HG03135 (cell line): Measurements from ENCODE around the gene PHOX2B.

Experiments used
- ATAC-seq: cut with Tn5 transposase; IDR thresholded peaks from one replicate; pipeline ENCODE4 v1.9.1; 2021; ENCODE audit warnings: mild to moderate bottlenecking, moderate library complexity; ENCODE audit not compliant: unreplicated experiment

PHOX2B gene

GRCh38 chr4:41748571-41749475 lies at the start of gene PHOX2B:
PHOX2B (minus strand) TSS chr4:41748725; CDS start chr4:41748610, 115 bp downstream.
- no peak for ATAC-seq

- ATAC-seq: no peak
These were observed 48.7 kb upstream of the PHOX2B start for GRCh38 chr4:41797260-41797659.

GRCh38 chr4:41796545-41797210 lies 48.2 kb upstream of the PHOX2B start:
- no peak for ATAC-seq

GRCh38 chr4:41795796-41796385 lies 47.4 kb upstream of the PHOX2B start:
- no peak for ATAC-seq

GRCh38 chr4:41792166-41792565 lies 43.6 kb upstream of the PHOX2B start:
- ATAC-seq: no peak

- no peak for ATAC-seq
These were observed 43.0 kb upstream of the PHOX2B start for GRCh38 chr4:41791557-41791956.

GRCh38 chr4:41787931-41788330 lies 39.4 kb upstream of the PHOX2B start:
- no peak for ATAC-seq

GRCh38 chr4:41785665-41786064 lies 37.1 kb upstream of the PHOX2B start:
- no peak for ATAC-seq

- ATAC-seq: no peak
These were observed 35.9 kb upstream of the PHOX2B start for GRCh38 chr4:41784191-41784979.

- no peak for ATAC-seq
These were observed 27.9 kb upstream of the PHOX2B start for GRCh38 chr4:41776466-41776865.

GRCh38 chr4:41763729-41764128 lies 15.2 kb upstream of the PHOX2B start:
- ATAC-seq: no peak

GRCh38 chr4:41758884-41759283 lies 10.4 kb upstream of the PHOX2B start:
- ATAC-seq: no peak

- ATAC-seq: no peak
These were observed 9.1 kb upstream of the PHOX2B start for GRCh38 chr4:41757521-41758156.

GRCh38 chr4:41753942-41754341 lies 5.4 kb upstream of the PHOX2B start:
- no peak for ATAC-seq

- ATAC-seq: no peak
These were observed 3.7 kb upstream of the PHOX2B start for GRCh38 chr4:41752081-41752836.

- no peak for ATAC-seq
These were observed 3.0 kb upstream of the PHOX2B start for GRCh38 chr4:41751449-41752061.

GRCh38 chr4:41750626-41751448 lies 2.3 kb upstream of the PHOX2B start:
- no peak for ATAC-seq

GRCh38 chr4:41750121-41750625 lies 1.6 kb upstream of the PHOX2B start:
- ATAC-seq: no peak
